HepG2 (cell line): ENCODE measurements around the gene TMEM87B. TPM values are rescaled to one million over a fixed set of nuclear protein-coding genes. Genes with fewer than 3 reads are reported as not detected.

Experiments used
- JARID2 ChIP-seq: sonication (generic); formaldehyde crosslinking; IDR thresholded peaks from 2 replicates; pipeline ENCODE4 v1.8.1; 2023; ENCODE audit warnings: missing genetic modification reagents, inconsistent platforms; ENCODE audit not compliant: insufficient replicate concordance
- SKIL ChIP-seq: sonication (generic); formaldehyde crosslinking; IDR thresholded peaks from 2 replicates; pipeline ENCODE4 v1.8.0; 2022; ENCODE audit warnings: missing genetic modification reagents, mild to moderate bottlenecking, moderate library complexity, borderline replicate concordance
- THAP7 ChIP-seq: sonication (generic); formaldehyde crosslinking; IDR thresholded peaks from 2 replicates; pipeline ENCODE4 v1.8.1; 2023; ENCODE audit warnings: mild to moderate bottlenecking, missing genetic modification reagents
- ZNF160 ChIP-seq: sonication (generic); formaldehyde crosslinking; IDR thresholded peaks from 2 replicates; pipeline ENCODE4 v1.8.0; 2022; ENCODE audit warnings: mild to moderate bottlenecking, inconsistent platforms, missing genetic modification reagents
- ZNF232 ChIP-seq: sonication (generic); formaldehyde crosslinking; IDR thresholded peaks from 2 replicates; pipeline ENCODE4 v1.4.0; 2020; ENCODE audit warnings: missing genetic modification reagents, borderline replicate concordance
- ZNF577 ChIP-seq: sonication (generic); formaldehyde crosslinking; IDR thresholded peaks from 2 replicates; pipeline ENCODE4 v1.4.0; 2020; ENCODE audit warnings: mild to moderate bottlenecking, low read depth, missing genetic modification reagents, borderline replicate concordance
- polyA plus RNA-seq, 8 experiments: library from polyadenylated mRNA; depleted of rRNA in 3 of 8; stranded (reverse) in 7 of 8; unstranded in 1 of 8; fragments of >200 nt; fragmentation: Illumina TruSeq in 4 of 8; extraction: Trizol in 4 of 8; gene quantifications; 2 replicates each; pipeline versions ENCODE4 v1.2.1 to v1.2.3, GENCODE V29; 2011 to 2016; ENCODE audit warnings: low read depth in 4 of 8, missing spikeins in 1 of 8, mixed read lengths in 1 of 8; ENCODE audit not compliant: insufficient read depth in 1 of 8
- total RNA-seq, 5 experiments: library from RNA; depleted of rRNA; stranded (reverse); fragments of >200 nt; fragmentation: Illumina TruSeq; extraction: Trizol; gene quantifications; 2 replicates each; pipeline ENCODE4 v1.2.3, GENCODE V29; 2016; ENCODE audit warnings: low read depth in 1 of 5
- TF ChIP-seq, protein P1 (sequence below): sonication (generic); formaldehyde crosslinking; conservative IDR thresholded peaks from 2 replicates; pipeline ENCODE4 v1.4.0; 2020; ENCODE audit warnings: mild to moderate bottlenecking, missing genetic modification reagents, moderate library complexity
- TF ChIP-seq, protein P2 (sequence below): sonication (generic); formaldehyde crosslinking; IDR thresholded peaks from 2 replicates; pipeline ENCODE4 v1.5.1; 2020; ENCODE audit warnings: mild to moderate bottlenecking, missing genetic modification reagents
- TF ChIP-seq, protein P3 (sequence below): sonication (generic); formaldehyde crosslinking; IDR thresholded peaks from 2 replicates; pipeline ENCODE4 v1.9.0; 2021; ENCODE audit warnings: missing genetic modification reagents, borderline replicate concordance
- TF ChIP-seq, protein P4 (sequence below): sonication (generic); formaldehyde crosslinking; IDR thresholded peaks from 2 replicates; pipeline ENCODE4 v1.5.0; 2020; ENCODE audit warnings: mild to moderate bottlenecking, missing genetic modification reagents, borderline replicate concordance

Gene TMEM87B
- total and polyA plus RNA-seq, 2 of the 13 experiments (the other 11 are each of a cell fraction or from before 2014, with no cell fraction given), result 15.1 to 16.2 TPM

- TF ChIP-seq ZNF232 (CRISPR knock-in tag) (peak; percentile 60; the same call in 1 of the 2 replicates), THAP7 (CRISPR knock-in tag) (peak; percentile 92; the same call in 1 of the 2 replicates), ZNF160 (CRISPR knock-in tag) (0 out of 2 replicates have a peak, but pooled peaks have one; percentile 80), ZNF577 (CRISPR knock-in tag) (peak; percentile 71; the same call in 1 of the 2 replicates), JARID2 (no peak), SKIL (CRISPR knock-in tag) (peak; percentile 61; the same call in 1 of the 2 replicates)
- TF ChIP-seq, protein P1, sequence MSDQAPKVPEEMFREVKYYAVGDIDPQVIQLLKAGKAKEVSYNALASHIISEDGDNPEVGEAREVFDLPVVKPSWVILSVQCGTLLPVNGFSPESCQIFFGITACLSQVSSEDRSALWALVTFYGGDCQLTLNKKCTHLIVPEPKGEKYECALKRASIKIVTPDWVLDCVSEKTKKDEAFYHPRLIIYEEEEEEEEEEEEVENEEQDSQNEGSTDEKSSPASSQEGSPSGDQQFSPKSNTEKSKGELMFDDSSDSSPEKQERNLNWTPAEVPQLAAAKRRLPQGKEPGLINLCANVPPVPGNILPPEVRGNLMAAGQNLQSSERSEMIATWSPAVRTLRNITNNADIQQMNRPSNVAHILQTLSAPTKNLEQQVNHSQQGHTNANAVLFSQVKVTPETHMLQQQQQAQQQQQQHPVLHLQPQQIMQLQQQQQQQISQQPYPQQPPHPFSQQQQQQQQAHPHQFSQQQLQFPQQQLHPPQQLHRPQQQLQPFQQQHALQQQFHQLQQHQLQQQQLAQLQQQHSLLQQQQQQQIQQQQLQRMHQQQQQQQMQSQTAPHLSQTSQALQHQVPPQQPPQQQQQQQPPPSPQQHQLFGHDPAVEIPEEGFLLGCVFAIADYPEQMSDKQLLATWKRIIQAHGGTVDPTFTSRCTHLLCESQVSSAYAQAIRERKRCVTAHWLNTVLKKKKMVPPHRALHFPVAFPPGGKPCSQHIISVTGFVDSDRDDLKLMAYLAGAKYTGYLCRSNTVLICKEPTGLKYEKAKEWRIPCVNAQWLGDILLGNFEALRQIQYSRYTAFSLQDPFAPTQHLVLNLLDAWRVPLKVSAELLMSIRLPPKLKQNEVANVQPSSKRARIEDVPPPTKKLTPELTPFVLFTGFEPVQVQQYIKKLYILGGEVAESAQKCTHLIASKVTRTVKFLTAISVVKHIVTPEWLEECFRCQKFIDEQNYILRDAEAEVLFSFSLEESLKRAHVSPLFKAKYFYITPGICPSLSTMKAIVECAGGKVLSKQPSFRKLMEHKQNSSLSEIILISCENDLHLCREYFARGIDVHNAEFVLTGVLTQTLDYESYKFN, result peak; percentile 66
- TF ChIP-seq, protein P2, sequence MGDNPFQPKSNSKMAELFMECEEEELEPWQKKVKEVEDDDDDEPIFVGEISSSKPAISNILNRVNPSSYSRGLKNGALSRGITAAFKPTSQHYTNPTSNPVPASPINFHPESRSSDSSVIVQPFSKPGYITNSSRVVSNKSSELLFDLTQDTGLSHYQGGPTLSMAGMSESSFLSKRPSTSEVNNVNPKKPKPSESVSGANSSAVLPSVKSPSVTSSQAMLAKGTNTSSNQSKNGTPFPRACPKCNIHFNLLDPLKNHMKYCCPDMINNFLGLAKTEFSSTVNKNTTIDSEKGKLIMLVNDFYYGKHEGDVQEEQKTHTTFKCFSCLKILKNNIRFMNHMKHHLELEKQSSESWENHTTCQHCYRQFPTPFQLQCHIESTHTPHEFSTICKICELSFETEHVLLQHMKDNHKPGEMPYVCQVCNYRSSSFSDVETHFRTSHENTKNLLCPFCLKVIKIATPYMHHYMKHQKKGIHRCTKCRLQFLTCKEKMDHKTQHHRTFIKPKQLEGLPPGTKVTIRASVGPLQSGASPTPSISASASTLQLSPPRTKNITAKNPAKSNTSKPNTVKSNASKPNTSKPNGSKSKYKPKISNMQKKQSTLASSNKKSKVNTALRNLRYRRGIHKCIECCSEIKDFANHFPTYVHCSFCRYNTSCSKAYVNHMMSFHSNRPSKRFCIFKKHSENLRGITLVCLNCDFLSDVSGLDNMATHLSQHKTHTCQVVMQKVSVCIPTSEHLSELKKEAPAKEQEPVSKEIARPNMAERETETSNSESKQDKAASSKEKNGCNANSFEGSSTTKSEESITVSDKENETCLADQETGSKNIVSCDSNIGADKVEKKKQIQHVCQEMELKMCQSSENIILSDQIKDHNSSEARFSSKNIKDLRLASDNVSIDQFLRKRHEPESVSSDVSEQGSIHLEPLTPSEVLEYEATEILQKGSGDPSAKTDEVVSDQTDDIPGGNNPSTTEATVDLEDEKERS (CRISPR knock-in tag), result no peak; the same call in 1 of the 2 replicates
- TF ChIP-seq, protein P3, sequence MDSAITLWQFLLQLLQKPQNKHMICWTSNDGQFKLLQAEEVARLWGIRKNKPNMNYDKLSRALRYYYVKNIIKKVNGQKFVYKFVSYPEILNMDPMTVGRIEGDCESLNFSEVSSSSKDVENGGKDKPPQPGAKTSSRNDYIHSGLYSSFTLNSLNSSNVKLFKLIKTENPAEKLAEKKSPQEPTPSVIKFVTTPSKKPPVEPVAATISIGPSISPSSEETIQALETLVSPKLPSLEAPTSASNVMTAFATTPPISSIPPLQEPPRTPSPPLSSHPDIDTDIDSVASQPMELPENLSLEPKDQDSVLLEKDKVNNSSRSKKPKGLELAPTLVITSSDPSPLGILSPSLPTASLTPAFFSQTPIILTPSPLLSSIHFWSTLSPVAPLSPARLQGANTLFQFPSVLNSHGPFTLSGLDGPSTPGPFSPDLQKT, result 0 out of 2 replicates have a peak, but pooled peaks have one; percentile 38
- TF ChIP-seq, protein P4, sequence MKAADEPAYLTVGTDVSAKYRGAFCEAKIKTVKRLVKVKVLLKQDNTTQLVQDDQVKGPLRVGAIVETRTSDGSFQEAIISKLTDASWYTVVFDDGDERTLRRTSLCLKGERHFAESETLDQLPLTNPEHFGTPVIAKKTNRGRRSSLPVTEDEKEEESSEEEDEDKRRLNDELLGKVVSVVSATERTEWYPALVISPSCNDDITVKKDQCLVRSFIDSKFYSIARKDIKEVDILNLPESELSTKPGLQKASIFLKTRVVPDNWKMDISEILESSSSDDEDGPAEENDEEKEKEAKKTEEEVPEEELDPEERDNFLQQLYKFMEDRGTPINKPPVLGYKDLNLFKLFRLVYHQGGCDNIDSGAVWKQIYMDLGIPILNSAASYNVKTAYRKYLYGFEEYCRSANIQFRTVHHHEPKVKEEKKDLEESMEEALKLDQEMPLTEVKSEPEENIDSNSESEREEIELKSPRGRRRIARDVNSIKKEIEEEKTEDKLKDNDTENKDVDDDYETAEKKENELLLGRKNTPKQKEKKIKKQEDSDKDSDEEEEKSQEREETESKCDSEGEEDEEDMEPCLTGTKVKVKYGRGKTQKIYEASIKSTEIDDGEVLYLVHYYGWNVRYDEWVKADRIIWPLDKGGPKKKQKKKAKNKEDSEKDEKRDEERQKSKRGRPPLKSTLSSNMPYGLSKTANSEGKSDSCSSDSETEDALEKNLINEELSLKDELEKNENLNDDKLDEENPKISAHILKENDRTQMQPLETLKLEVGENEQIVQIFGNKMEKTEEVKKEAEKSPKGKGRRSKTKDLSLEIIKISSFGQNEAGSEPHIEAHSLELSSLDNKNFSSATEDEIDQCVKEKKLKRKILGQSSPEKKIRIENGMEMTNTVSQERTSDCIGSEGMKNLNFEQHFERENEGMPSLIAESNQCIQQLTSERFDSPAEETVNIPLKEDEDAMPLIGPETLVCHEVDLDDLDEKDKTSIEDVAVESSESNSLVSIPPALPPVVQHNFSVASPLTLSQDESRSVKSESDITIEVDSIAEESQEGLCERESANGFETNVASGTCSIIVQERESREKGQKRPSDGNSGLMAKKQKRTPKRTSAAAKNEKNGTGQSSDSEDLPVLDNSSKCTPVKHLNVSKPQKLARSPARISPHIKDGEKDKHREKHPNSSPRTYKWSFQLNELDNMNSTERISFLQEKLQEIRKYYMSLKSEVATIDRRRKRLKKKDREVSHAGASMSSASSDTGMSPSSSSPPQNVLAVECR (CRISPR knock-in tag), result peak; percentile 93
Observed at GRCh38 chr2:112054847-112055729, at the start of gene TMEM87B (continued).
